Measurements from ENCODE around the gene PTPRG.

Gene PTPRG

GRCh38 chr3:61794341-61794740 lies 233.0 kb downstream of the PTPRG start:
- Histone ChIP-seq H3K36me3 (ENCODE audit: control insufficient read depth, insufficient read depth, low read length) (no peaks in the 10 kb centered on the region), H3K4me3 (replicated peaks; ENCODE audit: low read depth, low read length) (no peak overlapping the region), H3K27me3 (replicated peaks; ENCODE audit: control insufficient read depth, insufficient read depth, low read length) (no peaks in the 10 kb centered on the region)
- no peak for TF ChIP-seq CTCF (IDR thresholded peaks at IDR 0.05; ENCODE audit: insufficient read depth, low read length, poor library complexity, severe bottlenecking)
- DNase-seq (ENCODE audit: extremely low read depth, insufficient read length) = no peak

DNA sequence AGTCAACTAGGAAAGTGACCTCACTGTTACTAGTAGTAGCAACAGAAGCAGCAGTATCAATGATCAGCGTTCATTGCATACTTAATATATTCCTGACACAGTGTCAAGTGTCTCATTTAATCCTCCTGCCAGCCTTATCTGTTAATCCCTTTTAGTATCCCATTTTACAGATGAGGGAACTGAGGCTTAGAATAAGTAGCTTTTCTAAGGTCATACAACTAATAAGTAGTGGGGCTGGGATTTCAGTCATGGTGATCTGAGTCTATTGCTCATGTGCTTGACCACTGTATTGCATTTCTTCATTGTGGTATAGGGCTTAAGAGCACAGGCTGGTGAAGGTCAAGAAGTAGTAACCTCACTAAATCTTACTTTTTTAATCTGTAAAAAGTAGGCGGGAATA lies 233.6 kb downstream of the PTPRG start:
- Histone ChIP-seq H3K4me3 (replicated peaks; ENCODE audit: low read depth, low read length) (no peak overlapping the region), H3K36me3 (ENCODE audit: control insufficient read depth, insufficient read depth, low read length) (no peaks in the 10 kb centered on the region), H3K27me3 (replicated peaks; ENCODE audit: control insufficient read depth, insufficient read depth, low read length) (no peaks in the 10 kb centered on the region)
- DNase-seq (ENCODE audit: extremely low read depth, insufficient read length) = no peak
- no peak for TF ChIP-seq CTCF (IDR thresholded peaks at IDR 0.05; ENCODE audit: insufficient read depth, low read length, poor library complexity, severe bottlenecking)

- Histone ChIP-seq H3K27me3 (replicated peaks; ENCODE audit: control insufficient read depth, insufficient read depth, low read length) (no peaks in the 10 kb centered on the region), H3K4me3 (replicated peaks; ENCODE audit: low read depth, low read length) (no peak overlapping the region), H3K36me3 (ENCODE audit: control insufficient read depth, insufficient read depth, low read length) (no peaks in the 10 kb centered on the region)
- TF ChIP-seq CTCF (IDR thresholded peaks at IDR 0.05; ENCODE audit: insufficient read depth, low read length, poor library complexity, severe bottlenecking) = no peak
- no peak for DNase-seq (ENCODE audit: extremely low read depth, insufficient read length)
Measured at GRCh38 chr3:61796088-61796680, 234.8 kb downstream of the PTPRG start.

DNA sequence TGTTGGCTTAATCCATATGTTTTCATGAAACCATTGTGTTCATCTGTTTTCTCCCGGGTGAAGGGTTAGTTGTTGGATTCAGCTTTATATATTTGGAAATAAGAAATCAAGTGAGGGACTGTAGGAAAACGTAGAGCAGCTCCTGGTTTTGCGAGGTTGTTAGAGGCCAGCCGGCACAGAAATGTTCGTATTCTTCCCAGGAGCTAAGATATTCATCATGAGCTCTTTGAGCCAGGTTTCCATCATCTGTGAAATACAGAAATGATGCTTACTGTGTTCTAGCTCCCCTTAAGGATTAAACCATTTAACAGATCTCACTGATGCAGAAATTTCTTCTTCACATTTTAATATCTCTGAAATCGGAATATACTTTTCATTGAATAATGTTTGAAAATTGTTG lies 235.5 kb downstream of the PTPRG start:
- Histone ChIP-seq H3K36me3 (ENCODE audit: control insufficient read depth, insufficient read depth, low read length) (no peaks in the 10 kb centered on the region), H3K27me3 (replicated peaks; ENCODE audit: control insufficient read depth, insufficient read depth, low read length) (no peaks in the 10 kb centered on the region), H3K4me3 (replicated peaks; ENCODE audit: low read depth, low read length) (no peak overlapping the region)
- TF ChIP-seq CTCF (IDR thresholded peaks at IDR 0.05; ENCODE audit: insufficient read depth, low read length, poor library complexity, severe bottlenecking) = no peak
- DNase-seq (ENCODE audit: extremely low read depth, insufficient read length) = no peak

- DNase-seq (ENCODE audit: extremely low read depth, insufficient read length) = no peak
- H3K36me3 ChIP-seq (ENCODE audit: control insufficient read depth, insufficient read depth, low read length) = no peaks in the 10 kb centered on the region
- H3K4me3 ChIP-seq (replicated peaks; ENCODE audit: low read depth, low read length) = no peak overlapping the region
- H3K27me3 ChIP-seq (replicated peaks; ENCODE audit: control insufficient read depth, insufficient read depth, low read length) = no peaks in the 10 kb centered on the region
- TF ChIP-seq CTCF (IDR thresholded peaks at IDR 0.05; ENCODE audit: insufficient read depth, low read length, poor library complexity, severe bottlenecking) = no peak
Measured at GRCh38 chr3:61802772-61803171, 241.4 kb downstream of the PTPRG start.

GRCh38 chr3:61803983-61804382 lies 242.6 kb downstream of the PTPRG start:
- DNase-seq (ENCODE audit: extremely low read depth, insufficient read length) = no peak
- Histone ChIP-seq H3K36me3 (ENCODE audit: control insufficient read depth, insufficient read depth, low read length) (no peaks in the 10 kb centered on the region), H3K4me3 (replicated peaks; ENCODE audit: low read depth, low read length) (no peak overlapping the region), H3K27me3 (replicated peaks; ENCODE audit: control insufficient read depth, insufficient read depth, low read length) (no peaks in the 10 kb centered on the region)
- no peak for TF ChIP-seq CTCF (IDR thresholded peaks at IDR 0.05; ENCODE audit: insufficient read depth, low read length, poor library complexity, severe bottlenecking)
